Measurements from ENCODE around the gene DLX5.

DLX5 gene

GRCh38 chr7:96989241-96989858 lies 35.3 kb downstream of the DLX5 start:
- H3K9ac ChIP-seq (ENCODE audit: low read length), result no peak overlapping the region
- peaks cover 71% of the 10 kb centered on the region for H3K27me3 ChIP-seq (ENCODE audit: control insufficient read depth, insufficient read depth, low read length)
- no peak overlapping the region for H3K4me3 ChIP-seq (ENCODE audit: low read length)
- no peaks in the 10 kb centered on the region for H3K9me3 ChIP-seq (ENCODE audit: control insufficient read depth, low read length)
- H3K36me3 ChIP-seq (ENCODE audit: control insufficient read depth, insufficient read depth, low read length), result no peaks in the 10 kb centered on the region
- no peaks in the 10 kb centered on the region for H3K4me1 ChIP-seq (ENCODE audit: control insufficient read depth, insufficient read depth, low read length)

- H3K4me1 ChIP-seq (ENCODE audit: control insufficient read depth, insufficient read depth, low read length), result no peaks in the 10 kb centered on the region
Measured at GRCh38 chr7:96987719-96988118, 36.9 kb downstream of the DLX5 start.

GRCh38 chr7:96986901-96987300 lies 37.7 kb downstream of the DLX5 start:
- Histone ChIP-seq H3K9me3 (ENCODE audit: control insufficient read depth, low read length) (no peaks in the 10 kb centered on the region), H3K36me3 (ENCODE audit: control insufficient read depth, insufficient read depth, low read length) (no peaks in the 10 kb centered on the region), H3K27me3 (ENCODE audit: control insufficient read depth, insufficient read depth, low read length) (peaks cover 47% of the 10 kb centered on the region), H3K4me1 (ENCODE audit: control insufficient read depth, insufficient read depth, low read length) (no peaks in the 10 kb centered on the region), H3K9ac (ENCODE audit: low read length) (no peak overlapping the region), H3K4me3 (ENCODE audit: low read length) (no peak overlapping the region)

More at GRCh38 chr7:96987719-96988118, 36.9 kb downstream of the DLX5 start:
- H3K4me3 ChIP-seq (ENCODE audit: low read length), result no peak overlapping the region
- no peaks in the 10 kb centered on the region for H3K9me3 ChIP-seq (ENCODE audit: control insufficient read depth, low read length)
- no peaks in the 10 kb centered on the region for H3K36me3 ChIP-seq (ENCODE audit: control insufficient read depth, insufficient read depth, low read length)
- H3K27me3 ChIP-seq (ENCODE audit: control insufficient read depth, insufficient read depth, low read length), result peaks cover 55% of the 10 kb centered on the region
- no peak overlapping the region for H3K9ac ChIP-seq (ENCODE audit: low read length)

GRCh38 chr7:96985992-96986391 lies 38.6 kb downstream of the DLX5 start:
- Histone ChIP-seq H3K9ac (ENCODE audit: low read length) (no peak overlapping the region), H3K27me3 (ENCODE audit: control insufficient read depth, insufficient read depth, low read length) (peaks cover 43% of the 10 kb centered on the region), H3K9me3 (ENCODE audit: control insufficient read depth, low read length) (no peaks in the 10 kb centered on the region), H3K4me1 (ENCODE audit: control insufficient read depth, insufficient read depth, low read length) (no peaks in the 10 kb centered on the region), H3K4me3 (ENCODE audit: low read length) (no peak overlapping the region), H3K36me3 (ENCODE audit: control insufficient read depth, insufficient read depth, low read length) (no peaks in the 10 kb centered on the region)

- H3K4me1 ChIP-seq (ENCODE audit: control insufficient read depth, insufficient read depth, low read length), result no peaks in the 10 kb centered on the region
- no peaks in the 10 kb centered on the region for H3K36me3 ChIP-seq (ENCODE audit: control insufficient read depth, insufficient read depth, low read length)
- H3K9me3 ChIP-seq (ENCODE audit: control insufficient read depth, low read length), result no peaks in the 10 kb centered on the region
- H3K4me3 ChIP-seq (ENCODE audit: low read length), result no peak overlapping the region
- peaks cover 14% of the 10 kb centered on the region for H3K27me3 ChIP-seq (ENCODE audit: control insufficient read depth, insufficient read depth, low read length)
- no peak overlapping the region for H3K9ac ChIP-seq (ENCODE audit: low read length)
Measured at GRCh38 chr7:96982586-96982985, 42.0 kb downstream of the DLX5 start.

- H3K36me3 ChIP-seq (ENCODE audit: control insufficient read depth, insufficient read depth, low read length), result no peaks in the 10 kb centered on the region
- no peaks in the 10 kb centered on the region for H3K4me1 ChIP-seq (ENCODE audit: control insufficient read depth, insufficient read depth, low read length)
- H3K4me3 ChIP-seq (ENCODE audit: low read length), result no peak overlapping the region
- no peaks in the 10 kb centered on the region for H3K27me3 ChIP-seq (ENCODE audit: control insufficient read depth, insufficient read depth, low read length)
- H3K9me3 ChIP-seq (ENCODE audit: control insufficient read depth, low read length), result no peaks in the 10 kb centered on the region
- no peak overlapping the region for H3K9ac ChIP-seq (ENCODE audit: low read length)
Measured at GRCh38 chr7:96979551-96980276, 44.9 kb downstream of the DLX5 start.

GRCh38 chr7:96977445-96977844 lies 47.2 kb downstream of the DLX5 start:
- H3K9ac ChIP-seq (ENCODE audit: low read length), result no peak overlapping the region
- H3K9me3 ChIP-seq (ENCODE audit: control insufficient read depth, low read length), result no peaks in the 10 kb centered on the region
- H3K4me1 ChIP-seq (ENCODE audit: control insufficient read depth, insufficient read depth, low read length), result no peaks in the 10 kb centered on the region
- H3K4me3 ChIP-seq (ENCODE audit: low read length), result no peak overlapping the region
- no peaks in the 10 kb centered on the region for H3K27me3 ChIP-seq (ENCODE audit: control insufficient read depth, insufficient read depth, low read length)
- H3K36me3 ChIP-seq (ENCODE audit: control insufficient read depth, insufficient read depth, low read length), result no peaks in the 10 kb centered on the region

- Histone ChIP-seq H3K9me3 (ENCODE audit: control insufficient read depth, low read length) (no peaks in the 10 kb centered on the region), H3K4me3 (ENCODE audit: low read length) (no peak overlapping the region), H3K27me3 (ENCODE audit: control insufficient read depth, insufficient read depth, low read length) (no peaks in the 10 kb centered on the region), H3K4me1 (ENCODE audit: control insufficient read depth, insufficient read depth, low read length) (no peaks in the 10 kb centered on the region), H3K36me3 (ENCODE audit: control insufficient read depth, insufficient read depth, low read length) (no peaks in the 10 kb centered on the region), H3K9ac (ENCODE audit: low read length) (no peak overlapping the region)
Measured at GRCh38 chr7:96976106-96976505, 48.5 kb downstream of the DLX5 start.

- Histone ChIP-seq H3K27me3 (ENCODE audit: control insufficient read depth, insufficient read depth, low read length) (no peaks in the 10 kb centered on the region), H3K4me3 (ENCODE audit: low read length) (no peak overlapping the region), H3K9ac (ENCODE audit: low read length) (no peak overlapping the region), H3K4me1 (ENCODE audit: control insufficient read depth, insufficient read depth, low read length) (no peaks in the 10 kb centered on the region), H3K9me3 (ENCODE audit: control insufficient read depth, low read length) (no peaks in the 10 kb centered on the region), H3K36me3 (ENCODE audit: control insufficient read depth, insufficient read depth, low read length) (no peaks in the 10 kb centered on the region)
Measured at GRCh38 chr7:96973986-96974385, 50.6 kb downstream of the DLX5 start.

- H3K27me3 ChIP-seq (ENCODE audit: control insufficient read depth, insufficient read depth, low read length), result no peaks in the 10 kb centered on the region
- no peak overlapping the region for H3K9ac ChIP-seq (ENCODE audit: low read length)
- H3K4me1 ChIP-seq (ENCODE audit: control insufficient read depth, insufficient read depth, low read length), result no peaks in the 10 kb centered on the region
- no peak overlapping the region for H3K4me3 ChIP-seq (ENCODE audit: low read length)
- H3K9me3 ChIP-seq (ENCODE audit: control insufficient read depth, low read length), result no peaks in the 10 kb centered on the region
- H3K36me3 ChIP-seq (ENCODE audit: control insufficient read depth, insufficient read depth, low read length), result no peaks in the 10 kb centered on the region
Measured at GRCh38 chr7:96970739-96971138, 53.9 kb downstream of the DLX5 start.

Measured in mucosa of stomach (tissue), 1 donor.